Mononuclear cell (primary cell): ENCODE results near the gene BRK1. TPM values are rescaled to one million over a fixed set of nuclear protein-coding genes. Genes with fewer than 3 reads are reported as not detected.
"Not testable (repeated sequence)": the region's sequence is repeated elsewhere in the genome, so short reads cannot be mapped to it uniquely, and the experiment has no call there.

Source experiments
- H3K27me3 ChIP-seq: 2 replicates; pipeline ENCODE4 v1.6.0; 2011; ENCODE audit warnings: low read length, control low read depth; ENCODE audit not compliant: insufficient read depth
- H3K4me1 ChIP-seq: 2 replicates; pipeline ENCODE4 v1.5.1; 2011; ENCODE audit warnings: mild to moderate bottlenecking, low read length, control low read depth; ENCODE audit not compliant: insufficient read depth
- H3K4me3 ChIP-seq: 2 replicates; pipeline ENCODE4 v1.5.1; 2011; ENCODE audit warnings: mild to moderate bottlenecking, low read length, moderate library complexity
- H3K9me3 ChIP-seq: 2 replicates; pipeline ENCODE4 v1.5.1; 2011; ENCODE audit warnings: low read depth, mild to moderate bottlenecking, control low read depth, low read length
- total RNA-seq: library from RNA; depleted of rRNA; stranded (reverse); fragments of >200 nt; gene quantifications from one replicate; pipeline ENCODE4 v1.2.3, GENCODE V29; 2012

Gene BRK1
- 73.0 TPM for total RNA-seq

DNA sequence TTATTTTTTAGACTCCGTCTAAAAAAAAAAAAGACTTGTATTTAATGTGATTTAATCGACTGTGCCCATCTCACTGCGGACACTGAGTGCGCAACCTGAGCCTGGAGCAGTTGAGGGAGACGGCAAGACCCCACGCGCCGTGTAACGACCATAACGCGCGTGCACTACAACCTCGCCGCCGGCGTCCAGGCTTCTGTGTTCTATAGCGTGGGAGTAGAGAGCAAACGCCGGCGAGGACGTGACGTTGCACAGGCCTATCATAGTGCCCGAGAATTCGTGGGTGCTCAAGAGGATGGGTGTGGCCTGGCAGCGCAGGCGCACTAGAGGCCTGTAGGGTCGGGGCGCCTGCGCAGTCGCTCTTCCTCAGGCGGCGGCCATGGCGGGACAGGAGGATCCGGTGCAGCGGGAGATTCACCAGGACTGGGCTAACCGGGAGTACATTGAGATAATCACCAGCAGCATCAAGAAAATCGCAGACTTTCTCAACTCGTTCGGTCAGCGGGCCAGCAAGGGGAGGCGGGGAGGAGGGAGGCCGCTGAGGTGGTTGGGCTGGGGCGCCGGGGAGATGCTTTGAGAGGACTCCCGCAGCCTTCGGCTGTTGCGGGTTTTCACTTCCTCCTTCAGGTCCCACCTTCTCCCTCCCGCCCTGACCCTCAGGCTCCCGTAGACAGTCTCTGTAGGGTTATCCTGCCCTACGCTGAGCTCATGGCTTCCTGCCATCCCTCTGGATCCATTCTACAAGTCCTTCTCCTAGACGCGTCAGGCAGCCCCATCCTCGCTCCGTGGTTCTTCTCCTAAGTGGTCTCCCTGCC, at the start of gene BRK1:
Gene BRK1 (plus strand): TSS at position 350 of the 812 bp plus-strand sequence. CDS start 27 bp downstream, at position 377.
- Histone ChIP-seq H3K9me3 (no peaks in the 10 kb centered on the region), H3K27me3 (no peaks in the 10 kb centered on the region), H3K4me1 (peaks cover 31% of the 10 kb centered on the region), H3K4me3 (peak within 1 kb of the TSS; percentile 88)

DNA sequence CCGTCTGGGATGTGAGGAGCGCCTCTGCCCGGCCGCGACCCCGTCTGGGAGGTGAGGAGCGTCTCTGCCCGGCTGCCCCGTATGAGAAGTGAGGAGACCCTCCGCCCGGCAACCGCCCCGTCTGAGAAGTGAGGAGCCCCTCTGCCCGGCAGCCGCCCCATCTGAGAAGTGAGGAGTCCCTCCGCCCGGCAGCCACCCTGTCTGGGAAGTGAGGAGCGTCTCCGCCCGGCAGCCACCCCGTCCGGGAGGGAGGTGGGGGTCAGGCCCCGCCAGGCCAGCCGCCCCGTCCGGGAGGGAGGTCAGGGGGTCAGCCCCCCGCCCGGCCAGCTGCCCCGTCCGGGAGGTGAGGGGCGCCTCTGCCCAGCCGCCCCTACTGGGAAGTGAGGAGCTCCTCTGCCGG, 45.4 kb upstream of the BRK1 start:
- H3K4me3 ChIP-seq, H3K4me1 ChIP-seq, H3K27me3 ChIP-seq, H3K9me3 ChIP-seq: not testable (repeated sequence)

DNA sequence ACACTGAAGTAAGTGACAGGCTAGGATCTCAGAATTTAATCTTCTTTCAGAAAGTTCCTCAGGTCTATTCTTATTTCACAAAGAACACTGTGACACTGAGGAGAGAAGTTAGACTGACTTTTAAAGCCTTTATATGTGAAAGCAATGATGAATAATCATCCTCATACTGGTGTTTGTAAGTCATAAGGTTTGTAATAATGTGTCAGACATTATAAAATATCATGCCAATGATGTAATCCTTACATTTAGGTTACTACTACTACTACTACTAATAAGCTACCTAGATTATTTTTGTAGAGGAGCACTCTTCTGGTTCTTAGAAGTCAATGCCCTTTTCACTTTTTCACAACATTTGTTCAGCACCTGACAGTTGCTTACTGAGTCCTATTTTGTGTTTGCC, 40.8 kb upstream of the BRK1 start:
- Histone ChIP-seq H3K4me3 (no peak overlapping the region), H3K4me1 (no peaks in the 10 kb centered on the region)

DNA sequence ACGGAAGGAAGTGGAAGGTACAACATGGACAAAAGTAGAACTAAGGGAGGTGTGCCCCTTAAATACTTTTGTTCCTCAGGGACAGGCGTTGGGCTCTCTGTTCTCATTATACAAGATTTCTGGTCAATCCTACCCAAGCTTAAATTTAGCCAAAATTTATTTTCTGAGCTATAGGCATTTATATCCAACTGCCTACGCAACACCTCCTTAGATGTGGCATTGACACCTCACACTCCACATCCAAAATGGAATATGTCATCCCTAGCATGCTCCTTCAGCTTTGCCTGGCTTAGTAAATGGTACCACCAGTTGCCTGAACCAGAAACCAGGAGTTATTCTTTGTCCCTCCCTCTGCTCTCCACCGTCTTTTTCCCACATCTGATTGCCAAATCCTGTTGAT, 33.6 kb upstream of the BRK1 start:
- Histone ChIP-seq H3K27me3 (no peaks in the 10 kb centered on the region), H3K4me1 (no peaks in the 10 kb centered on the region), H3K9me3 (no peaks in the 10 kb centered on the region), H3K4me3 (no peak overlapping the region)

More for the DNA sequence above, 40.8 kb upstream of the BRK1 start:
- H3K9me3 ChIP-seq, result no peaks in the 10 kb centered on the region
- no peaks in the 10 kb centered on the region for H3K27me3 ChIP-seq

DNA sequence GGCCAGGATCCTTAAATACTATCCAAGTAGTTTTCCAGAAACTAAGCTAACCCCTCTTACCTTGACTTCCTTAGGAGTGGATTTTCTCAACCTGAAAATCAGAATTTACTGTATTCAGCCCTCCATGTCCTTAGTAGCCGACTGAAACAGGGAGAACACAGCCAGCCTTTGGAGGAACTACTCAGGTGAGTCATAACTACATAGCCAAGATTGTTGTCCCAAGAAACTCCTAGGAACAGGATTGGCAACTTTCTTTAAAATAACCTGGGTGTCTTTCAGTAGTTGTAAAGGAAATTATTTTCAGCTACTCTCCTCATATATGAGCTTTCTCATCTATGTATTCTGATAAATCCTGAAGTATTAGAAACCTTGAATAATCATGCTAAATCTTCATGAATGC, 29.7 kb upstream of the BRK1 start:
- Histone ChIP-seq H3K27me3 (no peaks in the 10 kb centered on the region), H3K9me3 (no peaks in the 10 kb centered on the region), H3K4me1 (no peaks in the 10 kb centered on the region)

DNA sequence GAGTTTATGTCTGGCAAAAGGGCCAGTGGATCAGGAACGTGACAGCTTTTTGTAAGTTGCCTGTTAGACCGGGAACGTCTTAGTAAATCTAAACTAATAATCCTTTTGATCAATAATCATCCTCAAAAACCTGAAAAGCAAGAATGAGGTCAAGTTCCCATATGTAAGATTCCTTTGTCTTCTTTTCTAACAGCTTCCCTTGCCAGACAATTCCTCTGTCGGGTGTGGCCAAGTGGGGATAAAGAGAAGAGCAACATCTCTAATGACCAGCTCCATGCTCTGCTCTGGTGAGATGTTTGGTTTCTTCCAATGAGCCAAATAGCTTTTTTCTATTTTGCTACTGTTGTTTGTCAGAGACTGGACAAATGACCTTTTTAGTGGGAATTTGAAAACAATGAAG, 27.2 kb upstream of the BRK1 start:
- Histone ChIP-seq H3K9me3 (no peaks in the 10 kb centered on the region), H3K4me3 (no peak overlapping the region), H3K27me3 (no peaks in the 10 kb centered on the region), H3K4me1 (no peaks in the 10 kb centered on the region)

More for the DNA sequence above, 29.7 kb upstream of the BRK1 start:
- no peak overlapping the region for H3K4me3 ChIP-seq

GRCh38 chr3:10090179-10090578, 25.3 kb upstream of the BRK1 start:
- Histone ChIP-seq H3K9me3 (no peaks in the 10 kb centered on the region), H3K4me3 (no peak overlapping the region), H3K27me3 (no peaks in the 10 kb centered on the region), H3K4me1 (no peaks in the 10 kb centered on the region)

GRCh38 chr3:10090774-10091173, 24.7 kb upstream of the BRK1 start:
- not testable (repeated sequence) for H3K4me3 ChIP-seq, H3K4me1 ChIP-seq, H3K27me3 ChIP-seq, H3K9me3 ChIP-seq

DNA sequence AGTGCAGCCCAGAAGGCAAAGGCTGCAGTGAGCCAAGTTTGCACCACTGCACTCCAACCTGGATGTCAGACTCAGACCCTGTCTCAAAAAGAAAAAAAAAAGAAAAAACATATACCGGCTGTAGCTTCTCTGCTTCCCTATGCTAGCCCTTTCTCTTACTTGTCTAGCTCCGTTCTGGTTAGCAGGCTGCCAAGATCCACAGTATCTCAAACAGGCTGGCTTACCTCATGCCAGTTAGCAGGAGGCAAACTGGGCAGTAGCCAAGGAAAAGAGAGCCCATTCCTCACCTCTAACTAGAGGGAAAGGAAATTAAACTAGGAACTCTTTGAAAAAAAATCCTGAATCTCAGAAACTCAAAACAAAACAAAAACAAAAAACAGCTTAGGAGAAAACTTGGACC, 24.1 kb upstream of the BRK1 start:
- H3K4me3 ChIP-seq, H3K27me3 ChIP-seq, H3K4me1 ChIP-seq, H3K9me3 ChIP-seq: not testable (repeated sequence)

GRCh38 chr3:10093678-10094077, 21.8 kb upstream of the BRK1 start:
- no peaks in the 10 kb centered on the region for H3K4me1 ChIP-seq
- H3K4me3 ChIP-seq, result no peak overlapping the region
- H3K27me3 ChIP-seq, result no peaks in the 10 kb centered on the region
- no peaks in the 10 kb centered on the region for H3K9me3 ChIP-seq

DNA sequence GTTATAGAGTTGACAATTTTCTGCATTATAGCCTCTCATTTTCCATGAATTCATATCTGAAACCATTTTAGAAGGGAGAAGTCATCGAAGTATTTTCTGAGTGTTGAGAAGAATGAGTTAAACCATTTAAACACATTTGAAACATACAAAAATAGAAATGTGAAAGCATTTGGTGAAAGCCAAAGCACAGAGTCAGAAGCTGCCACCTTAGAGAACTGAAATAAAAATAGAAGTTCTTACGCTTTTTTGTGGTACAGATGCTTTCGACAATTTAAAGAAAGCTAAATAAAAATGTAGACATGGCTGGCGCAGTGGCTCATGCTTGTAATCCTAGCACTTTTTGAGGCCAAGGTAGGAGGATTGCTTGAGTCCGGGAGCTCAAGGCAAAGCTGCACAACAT, 16.4 kb upstream of the BRK1 start:
- H3K4me1 ChIP-seq, result no peaks in the 10 kb centered on the region
- no peaks in the 10 kb centered on the region for H3K27me3 ChIP-seq
- H3K9me3 ChIP-seq, result no peaks in the 10 kb centered on the region
- H3K4me3 ChIP-seq, result no peak overlapping the region

DNA sequence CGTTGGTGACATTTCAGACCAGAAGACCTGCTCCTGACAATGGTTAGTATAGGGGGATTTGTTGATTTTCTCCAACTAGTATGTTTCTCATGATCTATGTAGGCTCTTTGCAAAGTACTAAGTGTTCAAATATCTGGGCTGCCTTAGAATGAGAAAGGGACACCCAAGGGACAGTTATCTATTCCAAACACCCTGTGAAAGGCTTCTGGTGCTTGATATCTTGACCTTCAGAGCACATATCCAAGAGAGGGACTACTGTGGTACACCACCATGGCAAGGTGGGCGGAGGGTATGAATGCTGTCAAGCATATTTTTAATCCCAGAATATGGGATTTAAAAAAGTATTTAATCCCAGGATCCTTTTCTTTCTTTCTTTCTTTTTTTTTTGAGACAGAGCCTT, 8.6 kb upstream of the BRK1 start:
- no peaks in the 10 kb centered on the region for H3K27me3 ChIP-seq
- no peak overlapping the region for H3K4me3 ChIP-seq
- no peaks in the 10 kb centered on the region for H3K9me3 ChIP-seq
- no peaks in the 10 kb centered on the region for H3K4me1 ChIP-seq

GRCh38 chr3:10108091-10108490, 7.4 kb upstream of the BRK1 start, which contains the start of gene FANCD2OS:
FANCD2OS (minus strand) TSS chr3:10108255; CDS start chr3:10104774, 3,481 bp downstream.
- no peaks in the 10 kb centered on the region for H3K27me3 ChIP-seq
- H3K4me1 ChIP-seq, result no peaks in the 10 kb centered on the region
- no peak within 1 kb of the TSS for H3K4me3 ChIP-seq
- no peaks in the 10 kb centered on the region for H3K9me3 ChIP-seq

GRCh38 chr3:10116138-10116460, 624 bp downstream of the BRK1 start:
- no peaks in the 10 kb centered on the region for H3K27me3 ChIP-seq
- peaks cover 31% of the 10 kb centered on the region for H3K4me1 ChIP-seq
- H3K9me3 ChIP-seq, result no peaks in the 10 kb centered on the region
- peak overlapping the region; percentile 88 for H3K4me3 ChIP-seq

DNA sequence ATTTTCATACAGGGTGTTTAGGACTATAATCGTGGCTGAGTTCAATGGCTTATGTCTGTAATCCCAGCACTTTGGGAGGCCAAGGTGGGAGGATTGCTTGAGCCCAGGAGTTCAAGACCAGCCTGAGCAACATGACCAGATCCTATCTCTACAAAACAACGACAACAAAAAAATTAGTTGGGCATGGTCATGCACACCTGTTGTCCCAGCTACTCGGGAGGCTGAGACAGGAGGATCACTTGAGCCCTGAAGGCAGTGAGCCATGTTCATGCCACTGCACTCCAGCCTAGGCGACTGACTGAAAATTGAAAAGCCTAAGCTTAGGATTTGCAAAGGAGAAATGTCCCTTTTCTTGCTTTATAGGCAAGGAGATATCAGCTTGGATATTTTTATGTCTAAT, 1.5 kb downstream of the BRK1 start:
- Histone ChIP-seq H3K4me3 (no peak overlapping the region), H3K4me1 (peaks cover 31% of the 10 kb centered on the region), H3K9me3 (no peaks in the 10 kb centered on the region)

DNA sequence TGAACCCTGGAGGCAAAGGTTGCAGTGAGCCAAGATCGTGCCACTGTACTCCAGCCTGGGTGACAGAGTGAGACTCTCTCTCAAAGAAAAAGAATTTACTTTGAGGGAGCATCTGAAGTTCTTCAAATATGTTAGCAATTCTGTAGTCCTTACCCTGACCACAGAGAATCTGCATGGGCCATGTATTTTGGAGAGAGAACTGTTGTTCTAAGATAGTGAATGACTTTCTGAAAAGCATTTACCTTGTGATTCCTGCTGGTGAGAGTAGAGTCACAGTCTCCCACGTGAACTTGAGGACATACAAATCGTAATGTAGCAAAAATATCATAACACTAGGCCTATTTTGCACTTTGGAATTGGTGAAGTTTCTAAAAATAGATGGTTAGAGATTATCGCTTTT, 3.9 kb downstream of the BRK1 start:
- no peaks in the 10 kb centered on the region for H3K9me3 ChIP-seq
- peaks cover 31% of the 10 kb centered on the region for H3K4me1 ChIP-seq
- H3K4me3 ChIP-seq, result no peak overlapping the region
- H3K27me3 ChIP-seq, result no peaks in the 10 kb centered on the region

More for the DNA sequence above, 1.5 kb downstream of the BRK1 start:
- no peaks in the 10 kb centered on the region for H3K27me3 ChIP-seq
